Measurements from ENCODE around the gene RPS10. TPM values are rescaled to one million over a fixed set of nuclear protein-coding genes. Genes with fewer than 3 reads are reported as not detected.

The RPS10 gene
- polyA plus RNA-seq, 1 donor from 2014 or later: 3,258 TPM

GRCh38 chr6:34369385-34369784 is 56.5 kb downstream of the RPS10 start:
- no peak overlapping the region for H3K4me3 ChIP-seq (ENCODE audit: low read length)
- no peak overlapping the region for H2AFZ ChIP-seq (ENCODE audit: low read depth, low read length)
- no peak overlapping the region for H3K9ac ChIP-seq (ENCODE audit: low read length)
- peaks cover under 1% of the 10 kb centered on the region for H4K20me1 ChIP-seq (ENCODE audit: insufficient read depth)
- TF ChIP-seq CTCF (IDR thresholded peaks at IDR 0.05; ENCODE audit: poor library complexity, severe bottlenecking): no peak
- TF ChIP-seq MXI1 (conservative IDR thresholded peaks at IDR 0.05; ENCODE audit: poor library complexity, severe bottlenecking): no peak
- TF ChIP-seq EP300 (conservative IDR thresholded peaks at IDR 0.05; ENCODE audit: poor library complexity, severe bottlenecking): no peak
- TF ChIP-seq REST (IDR thresholded peaks at IDR 0.05; ENCODE audit: borderline replicate concordance): no peak
- no peak for TF ChIP-seq RAD21 (conservative IDR thresholded peaks at IDR 0.05)
- no peak for TF ChIP-seq EZH2 (IDR thresholded peaks at IDR 0.05; ENCODE audit: borderline replicate concordance, insufficient read depth, low read length, poor library complexity, severe bottlenecking)
- TF ChIP-seq SMC3 (conservative IDR thresholded peaks at IDR 0.05; ENCODE audit: poor library complexity): no peak
- no peak for TF ChIP-seq POLR2AphosphoS5 (IDR thresholded peaks at IDR 0.05)
- TF ChIP-seq TAF1 (IDR thresholded peaks at IDR 0.05; ENCODE audit: low read depth): no peak
- no peaks in the 10 kb centered on the region for H3K9me3 ChIP-seq (ENCODE audit: low read length)
- no peaks in the 10 kb centered on the region for H3K27me3 ChIP-seq (ENCODE audit: insufficient read depth, low read depth, low read length)
- no peaks in the 10 kb centered on the region for H3K36me3 ChIP-seq (ENCODE audit: insufficient read depth, low read length)
- peaks cover 23% of the 10 kb centered on the region for H3K79me2 ChIP-seq (replicated peaks; ENCODE audit: insufficient read depth, low read length)
- no peaks in the 10 kb centered on the region for H3F3A ChIP-seq (ENCODE audit: insufficient read depth, low read length, poor library complexity, severe bottlenecking)
- H3K4me2 ChIP-seq (ENCODE audit: low read length): no peak overlapping the region
- no peaks in the 10 kb centered on the region for H3K9me2 ChIP-seq (ENCODE audit: insufficient read depth, low read length)
- H3K27ac ChIP-seq (ENCODE audit: low read length): no peak overlapping the region

Other genes starting within 250 kb of the RPS10 start
- 31.5 and 42.2 TPM in 2 replicates for gene HMGA1, start 189.2 kb downstream of the RPS10 start, polyA plus RNA-seq
- gene SMIM29, start 177.1 kb downstream of the RPS10 start, polyA plus RNA-seq: 78.8 and 82.1 TPM in 2 replicates
- gene NUDT3, start 33.4 kb downstream of the RPS10 start, polyA plus RNA-seq: 80.2 and 87.5 TPM in 2 replicates
- 3.1 and 5.7 TPM in 2 replicates for gene PACSIN1, start 40.0 kb upstream of the RPS10 start, polyA plus RNA-seq
- gene SPDEF, start 130.3 kb upstream of the RPS10 start, polyA plus RNA-seq: 0.24 and 0.36 TPM in 2 replicates

All from neural cell (in vitro differentiated cells).